ENCODE results near the gene DHRS2.

- TF ChIP-seq CSRNP3 (CRISPR knock-in tag; IDR thresholded peaks at IDR 0.05), result no peak
- no peak for TF ChIP-seq BACH2 (CRISPR knock-in tag; IDR thresholded peaks at IDR 0.05; ENCODE audit: borderline replicate concordance)
- TF ChIP-seq PATZ1 (CRISPR knock-in tag; IDR thresholded peaks at IDR 0.05; ENCODE audit: borderline replicate concordance), result no peak
- TF ChIP-seq ZNF70 (CRISPR knock-in tag; IDR thresholded peaks at IDR 0.05), result no peak
- no peak for TF ChIP-seq RARB (CRISPR knock-in tag; IDR thresholded peaks at IDR 0.05)
Observed at GRCh38 chr14:23675906-23676305, 39.7 kb downstream of the DHRS2 start.

All from SK-N-SH treated with all-trans-retinoic acid at 6 μM for 48 hours (cell line).